Stomach (tissue), 9 donors: Measurements from ENCODE around the gene TSKS. TPM values are rescaled to one million over a fixed set of nuclear protein-coding genes. Genes with fewer than 3 reads are reported as not detected.
A peak's percentile ranks its signal among the peaks of the same experiment; 100 is the strongest.

ENCODE experiments used
- DNase-seq, 2 donors: peaks; one replicate each; pipeline versions ENCODE4 v3.0.0 to v3.0.0-alpha.2; 2013 to 2019
- H3K27ac ChIP-seq, 5 donors: fragments of 200-600 bp in 4 of 5; sonication (generic) in 4 of 5; one replicate each; pipeline ENCODE4 v1.5.1; 2013 to 2019; ENCODE audit warnings: mild to moderate bottlenecking in 1 of 5, moderate library complexity in 1 of 5
- H3K27me3 ChIP-seq, 3 donors: fragments of 200-600 bp; sonication (generic); one replicate each; pipeline ENCODE4 v1.5.1; 2017 to 2019; ENCODE audit warnings: mixed run types in 1 of 3
- H3K36me3 ChIP-seq, 4 donors: fragments of 200-600 bp; sonication (generic); 1 replicate in 3 of 4; 2 replicates in 1 of 4; pipeline ENCODE4 v1.5.1; 2016 to 2019
- H3K4me1 ChIP-seq, 4 donors: fragments of 200-600 bp; sonication (generic); one replicate each; pipeline ENCODE4 v1.5.1; 2016 to 2019
- H3K4me3 ChIP-seq, 4 donors: fragments of 200-600 bp; sonication (generic) in 3 of 4; one replicate each; pipeline ENCODE4 v1.5.1; 2016 to 2019; ENCODE audit warnings: mild to moderate bottlenecking in 1 of 4
- H3K9me3 ChIP-seq, 4 donors: fragments of 200-600 bp; sonication (generic); one replicate each; pipeline ENCODE4 v1.5.1; 2016 to 2019
- CTCF ChIP-seq, 7 experiments: fragments of 450-650 bp in 4 of 7; fragments of 200-600 bp in 3 of 7; sonication (generic) in 3 of 7; IDR thresholded peaks; one replicate each; pipeline ENCODE4 v1.5.1; 2016 to 2019; ENCODE audit warnings: antibody characterized with exemption in 7 of 7, control low read depth in 2 of 7, mild to moderate bottlenecking in 1 of 7
- EP300 ChIP-seq: sonication (generic); formaldehyde crosslinking; IDR thresholded peaks from one replicate; pipeline ENCODE4 v1.6.1; 2017; ENCODE audit warnings: antibody characterized with exemption
- POLR2A ChIP-seq, 4 donors: fragments of 450-650 bp; IDR thresholded peaks; one replicate each; pipeline ENCODE4 v1.6.1; 2016; ENCODE audit warnings: antibody characterized with exemption in 4 of 4, control low read depth in 2 of 4, mild to moderate bottlenecking in 1 of 4, moderate library complexity in 1 of 4
- POLR2AphosphoS5 ChIP-seq, 3 donors: sonication (generic); formaldehyde crosslinking; IDR thresholded peaks; one replicate each; pipeline ENCODE4 v1.6.1; 2016; ENCODE audit warnings: antibody characterized with exemption in 3 of 3
- WGBS, 5 donors: extraction: QIAGEN DNeasy Blood & Tissue Kit in 3 of 5; methylation state at CpG; one replicate each; pipeline versions ENCODE4 v1.1.5 to v1.1.7; 2013 to 2018; 5-methylcytosine and 5-hydroxymethylcytosine counted together
- intact Hi-C: fragments of 100-400 bp; cut with DNase I; formaldehyde crosslinking; loops from one replicate; pipeline ENCODE4 v1.15.1; 2023; ENCODE audit warnings: low total_unique reads
- polyA plus RNA-seq, 3 donors: library from polyadenylated mRNA; stranded (reverse); fragments of 200-250 nt; gene quantifications; one replicate each; pipeline ENCODE4 v1.2.3, GENCODE V29; 2013
- total RNA-seq, 5 donors: library from RNA; depleted of rRNA; stranded (reverse); fragments of >200 nt; gene quantifications; one replicate each; pipeline versions ENCODE4 v1.1.0 to v1.2.3, GENCODE V29; 2014 to 2016
- donor health status: healthy with polysubstance abuse.
- donor health status: Bipolar disorder and iron deficiency.
- donor health status: healthy.

TSKS gene
- total and polyA plus RNA-seq, 8 donors = 0.73 TPM; not detected in 7

DNA sequence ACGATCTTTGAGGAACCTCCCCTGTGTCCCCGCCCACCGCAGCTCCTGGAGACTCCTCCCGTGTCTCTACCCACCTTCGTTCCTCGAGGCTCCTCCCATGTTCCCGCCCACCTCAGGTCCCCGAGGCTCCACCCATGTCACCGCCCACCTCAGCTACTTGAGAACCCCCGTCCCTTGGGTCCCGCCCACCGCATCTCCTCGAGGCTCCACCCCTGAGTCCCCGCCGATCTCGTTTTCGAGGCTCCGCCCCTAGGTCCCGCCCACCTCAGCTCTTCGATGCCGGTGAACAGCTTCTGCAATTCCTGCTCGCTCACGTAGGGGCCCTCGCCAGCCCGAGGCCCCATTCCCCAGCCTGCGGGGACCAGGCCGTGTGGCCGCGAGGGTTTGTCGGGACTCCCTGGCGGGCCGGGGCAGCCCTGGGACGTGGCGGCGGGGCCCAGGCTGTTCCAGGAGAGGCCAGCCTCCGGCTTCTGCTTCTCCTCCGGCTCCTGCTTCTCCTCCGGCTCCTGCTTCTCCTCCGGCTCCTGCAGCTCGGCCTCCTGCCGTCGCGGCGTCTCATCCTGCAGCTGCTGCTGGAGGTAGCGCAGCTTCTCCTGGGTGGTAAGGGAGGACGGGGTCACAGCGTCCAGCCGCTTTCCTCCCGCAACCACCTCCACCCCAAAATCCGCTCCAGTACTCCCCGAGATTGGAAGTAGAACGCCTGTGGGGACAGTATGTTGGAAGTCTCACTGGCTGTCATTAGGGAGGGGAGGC, 16.7 kb downstream of the TSKS start:
- H3K27ac ChIP-seq = no peak overlapping the region
- TF ChIP-seq POLR2AphosphoS5 (IDR thresholded peaks at IDR 0.05) (no peak), EP300 (no peak), CTCF (IDR thresholded peaks at IDR 0.05) (no peak), POLR2A (IDR thresholded peaks at IDR 0.05) (no peak)
- H3K4me1 ChIP-seq = peaks cover 0 to 3% (median 0%) of the 10 kb centered on the region in 4 donors
- 48 to 60% (median 50%) methylated on average over 46 to 52 of the region's 52 CpGs for WGBS, 5 donors
- no peaks in the 10 kb centered on the region for H3K9me3 ChIP-seq
- H3K27me3 ChIP-seq = no peaks in the 10 kb centered on the region
- DNase-seq = peak; percentile 29 to 63
- no peak overlapping the region for H3K4me3 ChIP-seq
- intact Hi-C loops = no loop called here
- no peaks in the 10 kb centered on the region for H3K36me3 ChIP-seq

- TF ChIP-seq EP300 (no peak), POLR2AphosphoS5 (IDR thresholded peaks at IDR 0.05) (no peak), POLR2A (IDR thresholded peaks at IDR 0.05) (no peak), CTCF (IDR thresholded peaks at IDR 0.05) (no peak)
- Histone ChIP-seq H3K4me1 (peaks cover 0 to 3% (median 0%) of the 10 kb centered on the region in 4 donors), H3K27ac (no peak overlapping the region), H3K9me3 (no peaks in the 10 kb centered on the region), H3K27me3 (no peaks in the 10 kb centered on the region), H3K36me3 (no peaks in the 10 kb centered on the region), H3K4me3 (no peak overlapping the region)
- WGBS, 5 donors = 92 to 94% (median 94%) methylated on average over 23 of the region's 23 CpGs
- no peak for DNase-seq
- intact Hi-C loops = no loop called here
These were observed 18.1 kb downstream of the TSKS start for GRCh38 chr19:49744946-49745381.

- no peaks in the 10 kb centered on the region for H3K36me3 ChIP-seq
- H3K4me3 ChIP-seq = no peak overlapping the region
- peaks cover 0 to 3% (median 0%) of the 10 kb centered on the region in 4 donors for H3K4me1 ChIP-seq
- TF ChIP-seq CTCF (IDR thresholded peaks at IDR 0.05) (no peak), EP300 (no peak), POLR2AphosphoS5 (IDR thresholded peaks at IDR 0.05) (no peak), POLR2A (IDR thresholded peaks at IDR 0.05) (no peak)
- H3K27me3 ChIP-seq = no peaks in the 10 kb centered on the region
- WGBS, 5 donors = 84 to 92% (median 87%) methylated on average over 9 of the region's 9 CpGs
- DNase-seq = no peak
- no peak overlapping the region for H3K27ac ChIP-seq
- H3K9me3 ChIP-seq = no peaks in the 10 kb centered on the region
- intact Hi-C loops = no loop called here
These were observed 21.8 kb downstream of the TSKS start for GRCh38 chr19:49741210-49741844.

DNA sequence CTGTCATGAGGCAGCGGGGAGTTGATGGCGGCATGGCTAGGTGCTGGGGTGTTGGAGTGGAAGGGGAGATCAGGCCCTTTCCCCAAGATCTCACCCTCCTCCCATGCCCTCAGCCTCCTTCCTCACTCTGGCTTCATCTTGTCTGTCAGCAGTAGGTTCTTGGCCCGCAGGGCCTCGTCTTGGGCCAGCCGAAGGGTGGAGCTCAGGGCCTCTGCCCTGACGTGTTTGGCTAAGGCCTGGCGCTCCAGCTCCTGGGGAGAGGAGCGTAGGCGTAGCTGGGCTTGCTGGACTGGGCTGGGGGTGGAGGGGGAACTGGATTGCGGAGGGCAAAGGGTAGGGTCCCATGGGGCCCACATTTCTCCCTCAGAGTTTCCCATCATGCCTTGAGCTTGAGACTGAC, 23.2 kb downstream of the TSKS start:
- Histone ChIP-seq H3K27me3 (no peaks in the 10 kb centered on the region), H3K27ac (no peak overlapping the region), H3K36me3 (no peaks in the 10 kb centered on the region), H3K4me3 (no peak overlapping the region), H3K9me3 (no peaks in the 10 kb centered on the region), H3K4me1 (no peaks in the 10 kb centered on the region)
- 80 to 100% (median 82%) methylated on average over 2 to 10 of the region's 10 CpGs for WGBS, 5 donors
- TF ChIP-seq CTCF (IDR thresholded peaks at IDR 0.05) = no peak
- no peak for TF ChIP-seq POLR2A (IDR thresholded peaks at IDR 0.05)
- TF ChIP-seq EP300 = no peak
- no peak for TF ChIP-seq POLR2AphosphoS5 (IDR thresholded peaks at IDR 0.05)
- intact Hi-C loops = no loop called here
- no peak for DNase-seq
